Measurements from ENCODE around the gene DENND2A.

DNA sequence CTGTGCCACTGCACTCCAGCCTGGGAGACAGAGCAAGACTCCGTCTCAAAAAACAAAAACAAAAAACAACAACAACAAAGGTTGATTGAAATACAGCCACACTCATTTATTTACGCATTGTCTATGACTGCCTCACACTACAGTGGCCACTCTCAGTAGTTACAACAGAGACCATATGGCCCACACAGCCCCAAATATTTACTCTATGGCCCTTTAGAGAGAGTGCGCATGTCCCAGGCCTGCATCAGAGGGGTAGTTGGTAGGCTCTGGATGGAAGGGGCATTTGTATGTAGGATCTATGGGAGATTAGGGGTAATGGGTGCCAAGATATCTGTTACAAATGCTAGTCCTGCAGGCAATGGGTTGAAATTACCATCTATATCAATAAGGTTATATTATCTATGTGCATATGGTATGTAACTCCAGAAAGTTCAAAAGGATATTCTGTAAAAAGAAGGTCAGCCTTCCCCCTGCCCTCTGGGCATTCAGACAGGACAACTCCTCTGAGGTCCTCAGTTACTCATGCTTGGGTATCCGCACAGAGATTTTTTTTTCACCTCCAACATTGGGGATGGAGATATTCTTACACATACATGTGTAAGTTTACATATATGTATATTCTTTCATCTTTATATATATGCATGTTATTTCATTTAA is 56.3 kb downstream of the DENND2A start:
- TF ChIP-seq, protein P1, sequence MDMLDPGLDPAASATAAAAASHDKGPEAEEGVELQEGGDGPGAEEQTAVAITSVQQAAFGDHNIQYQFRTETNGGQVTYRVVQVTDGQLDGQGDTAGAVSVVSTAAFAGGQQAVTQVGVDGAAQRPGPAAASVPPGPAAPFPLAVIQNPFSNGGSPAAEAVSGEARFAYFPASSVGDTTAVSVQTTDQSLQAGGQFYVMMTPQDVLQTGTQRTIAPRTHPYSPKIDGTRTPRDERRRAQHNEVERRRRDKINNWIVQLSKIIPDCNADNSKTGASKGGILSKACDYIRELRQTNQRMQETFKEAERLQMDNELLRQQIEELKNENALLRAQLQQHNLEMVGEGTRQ (IDR thresholded peaks at IDR 0.05; ENCODE audit: low read depth, low read length), result no peak
- TF ChIP-seq MAFK (IDR thresholded peaks at IDR 0.05; ENCODE audit: low read depth, low read length) (no peak), RCOR1 (IDR thresholded peaks at IDR 0.05; ENCODE audit: insufficient replicate concordance, low read length) (no peak), POLR2A (IDR thresholded peaks at IDR 0.05; ENCODE audit: low read depth, low read length) (no peak), MXI1 (IDR thresholded peaks at IDR 0.05; ENCODE audit: borderline replicate concordance, low read depth, low read length) (no peak), RAD21 (IDR thresholded peaks at IDR 0.05; ENCODE audit: low read length) (no peak)
- TF ChIP-seq, protein P2, sequence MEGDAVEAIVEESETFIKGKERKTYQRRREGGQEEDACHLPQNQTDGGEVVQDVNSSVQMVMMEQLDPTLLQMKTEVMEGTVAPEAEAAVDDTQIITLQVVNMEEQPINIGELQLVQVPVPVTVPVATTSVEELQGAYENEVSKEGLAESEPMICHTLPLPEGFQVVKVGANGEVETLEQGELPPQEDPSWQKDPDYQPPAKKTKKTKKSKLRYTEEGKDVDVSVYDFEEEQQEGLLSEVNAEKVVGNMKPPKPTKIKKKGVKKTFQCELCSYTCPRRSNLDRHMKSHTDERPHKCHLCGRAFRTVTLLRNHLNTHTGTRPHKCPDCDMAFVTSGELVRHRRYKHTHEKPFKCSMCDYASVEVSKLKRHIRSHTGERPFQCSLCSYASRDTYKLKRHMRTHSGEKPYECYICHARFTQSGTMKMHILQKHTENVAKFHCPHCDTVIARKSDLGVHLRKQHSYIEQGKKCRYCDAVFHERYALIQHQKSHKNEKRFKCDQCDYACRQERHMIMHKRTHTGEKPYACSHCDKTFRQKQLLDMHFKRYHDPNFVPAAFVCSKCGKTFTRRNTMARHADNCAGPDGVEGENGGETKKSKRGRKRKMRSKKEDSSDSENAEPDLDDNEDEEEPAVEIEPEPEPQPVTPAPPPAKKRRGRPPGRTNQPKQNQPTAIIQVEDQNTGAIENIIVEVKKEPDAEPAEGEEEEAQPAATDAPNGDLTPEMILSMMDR (conservative IDR thresholded peaks at IDR 0.05; ENCODE audit: low read depth, low read length), result no peak

All from IMR-90 (cell line).